NCI-H2107 treated with DMSO at 0.1 percent for 48 hours (cell line): Measurements from ENCODE around the gene GPC2.
A peak's percentile ranks its signal among the peaks of the same experiment; 100 is the strongest.

Source experiments
- DNase-seq: peaks from one replicate; lab custom pipeline; 2025; ENCODE audit not compliant: unreplicated experiment; lab: John Stamatoyannopoulos, UW

Gene GPC2

DNA sequence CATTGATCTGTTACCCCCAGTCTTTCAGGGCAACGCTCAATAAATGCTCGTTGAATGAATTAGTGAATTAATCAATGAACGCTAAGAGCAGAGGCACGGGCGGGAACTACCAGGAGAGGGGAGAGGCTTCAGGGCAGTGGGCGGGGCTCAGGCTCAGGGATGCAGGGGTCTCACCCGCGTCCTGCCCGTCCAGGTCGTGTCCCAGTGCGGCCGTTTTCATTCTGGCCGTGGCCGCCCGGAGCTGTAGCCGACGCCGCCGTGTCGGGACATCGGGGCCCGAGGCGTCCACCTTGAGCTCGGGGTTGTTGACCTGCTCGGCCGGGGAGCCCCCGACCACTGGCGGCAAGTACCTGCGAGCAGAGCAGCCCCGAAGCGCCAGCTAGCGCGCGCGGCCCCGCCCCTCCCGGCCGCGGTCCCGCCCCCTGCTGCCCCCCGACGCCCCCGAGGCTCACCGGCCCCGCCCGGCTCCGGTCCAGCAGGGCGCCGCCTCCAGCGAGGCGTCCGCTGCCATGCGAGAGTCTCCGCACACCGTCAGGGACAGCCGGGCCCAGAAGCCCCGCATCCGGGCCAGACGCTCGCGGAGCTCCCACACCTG, 6.0 kb downstream of the GPC2 start:
- DNase-seq, result no peak

DNA sequence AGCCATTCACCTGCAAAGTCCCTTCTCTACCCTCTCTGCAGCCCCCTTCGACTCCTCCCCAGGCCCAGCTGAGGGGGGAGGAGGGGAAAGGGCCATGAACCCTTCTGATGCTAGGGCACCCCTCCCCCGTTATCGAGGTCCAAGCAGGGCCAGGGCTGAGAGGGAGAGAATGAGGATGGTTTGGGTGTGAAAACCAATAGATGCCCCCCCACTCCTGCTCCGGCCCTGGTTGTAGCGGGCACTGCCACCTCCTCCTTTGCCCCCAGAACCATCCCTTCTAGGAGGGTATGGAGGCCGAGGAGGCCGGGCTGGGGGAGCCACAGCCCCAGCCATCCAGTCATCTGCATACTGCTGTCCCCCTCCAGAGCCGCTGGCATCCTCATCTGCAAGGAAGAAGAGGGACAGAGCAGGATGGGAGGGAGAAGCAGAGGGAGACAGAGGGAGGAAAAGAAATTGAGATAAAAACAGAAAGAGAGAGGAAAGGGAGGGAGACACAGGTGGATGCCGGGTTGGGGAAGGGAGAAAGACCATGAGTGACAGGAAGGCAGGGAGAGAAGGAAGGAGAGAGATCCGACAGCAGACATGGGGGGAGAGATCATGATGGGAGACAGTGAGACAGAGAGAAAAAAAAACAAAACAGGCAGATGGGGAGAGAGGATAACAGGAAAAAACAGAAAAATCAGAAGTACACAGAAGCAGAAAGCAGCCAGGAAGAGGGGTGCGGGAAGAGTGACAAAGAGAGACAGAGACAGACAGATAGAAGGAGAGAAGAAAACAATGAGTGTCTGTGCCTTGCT, 6.9 kb downstream of the GPC2 start:
- no peak for DNase-seq

GRCh38 chr7:100169147-100169850, 7.9 kb downstream of the GPC2 start:
- no peak for DNase-seq

DNA sequence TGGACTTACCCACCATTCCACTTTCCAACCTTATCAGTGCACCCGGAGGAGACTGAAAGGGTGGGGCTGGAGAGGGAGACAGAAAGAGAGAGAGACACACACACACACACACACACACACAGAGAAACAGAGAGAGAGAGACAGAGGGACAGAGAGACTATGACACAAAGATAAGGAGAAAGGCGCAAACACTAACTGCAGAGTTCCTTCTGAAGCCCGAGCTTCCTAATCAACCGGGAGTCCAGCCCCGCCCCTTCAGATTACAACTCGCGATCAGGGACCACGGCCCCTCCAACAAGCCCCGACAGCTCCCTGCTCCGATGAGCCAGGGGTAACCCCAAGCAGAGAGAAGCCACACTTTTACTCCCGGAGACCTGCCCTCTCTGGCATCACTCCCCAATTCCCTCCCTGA, 9.3 kb downstream of the GPC2 start:
- no peak for DNase-seq

GRCh38 chr7:100166970-100167911, 9.9 kb downstream of the GPC2 start:
- DNase-seq, result no peak

- no peak for DNase-seq
These were observed 10.8 kb downstream of the GPC2 start for GRCh38 chr7:100166317-100166940.

DNA sequence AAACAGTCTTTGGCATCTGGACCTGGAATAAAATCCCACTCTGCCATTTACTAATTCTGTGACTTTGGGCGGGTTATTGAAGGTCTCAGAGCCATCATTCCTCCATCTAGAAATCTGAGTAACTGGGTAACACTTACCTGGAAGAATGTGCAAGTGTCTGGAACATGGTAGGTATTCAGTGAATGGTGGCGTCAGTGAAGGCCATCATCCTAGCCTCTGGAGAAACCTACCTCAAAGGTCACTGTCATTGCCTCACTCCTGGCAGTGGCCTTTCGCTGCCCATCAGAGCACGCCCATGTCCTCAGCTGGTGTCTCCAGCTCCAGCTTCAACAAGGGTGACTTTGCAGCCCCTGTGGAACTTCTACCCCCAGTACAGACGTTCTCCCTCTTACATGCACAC, 13.3 kb downstream of the GPC2 start:
- DNase-seq, result no peak

DNA sequence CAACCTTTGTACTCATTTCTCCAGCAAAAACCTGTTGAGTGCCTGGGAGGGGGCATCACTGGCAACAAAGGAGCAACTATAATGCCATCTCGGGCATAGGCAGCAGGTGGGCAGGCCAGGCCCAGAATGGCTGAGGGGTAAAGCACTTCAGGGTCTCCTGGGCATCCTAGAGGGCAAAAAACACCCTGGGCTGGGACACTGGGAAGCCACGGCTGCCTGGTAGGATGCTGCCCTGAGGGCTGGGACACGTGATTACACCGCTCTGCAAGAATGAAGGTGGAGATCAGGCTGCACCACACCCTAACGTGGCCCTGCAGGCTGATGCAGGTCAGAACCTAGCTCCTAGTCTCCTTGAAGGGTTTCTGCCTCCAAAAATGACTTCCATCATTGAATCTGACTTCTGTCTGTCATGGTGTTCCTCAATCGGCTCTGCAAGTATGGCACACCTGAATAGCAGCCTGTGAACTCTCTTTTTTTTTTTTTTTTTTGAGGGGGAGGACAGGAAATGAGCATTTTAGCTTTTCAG, 14.1 kb downstream of the GPC2 start:
- DNase-seq, result no peak

DNA sequence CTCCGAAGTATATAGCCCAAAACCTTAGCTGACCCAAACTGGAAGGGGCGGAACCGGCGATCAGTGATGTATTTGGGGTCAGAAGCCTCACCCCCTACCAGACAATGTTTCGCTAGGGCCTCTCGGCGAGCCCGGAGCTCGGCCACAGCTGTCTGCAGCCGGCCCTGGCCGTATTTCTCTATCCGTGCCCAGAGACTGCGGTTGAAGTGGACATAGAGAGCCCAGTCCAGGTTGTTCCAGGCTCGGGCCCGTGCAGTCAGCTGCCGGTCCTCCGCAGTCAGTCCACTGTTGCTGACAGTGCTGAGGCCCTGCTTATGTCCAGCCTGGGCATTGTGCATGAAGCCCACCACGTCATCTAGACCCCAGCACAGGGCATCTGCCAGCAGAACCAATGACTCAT, 17.1 kb downstream of the GPC2 start:
- DNase-seq, result no peak

DNA sequence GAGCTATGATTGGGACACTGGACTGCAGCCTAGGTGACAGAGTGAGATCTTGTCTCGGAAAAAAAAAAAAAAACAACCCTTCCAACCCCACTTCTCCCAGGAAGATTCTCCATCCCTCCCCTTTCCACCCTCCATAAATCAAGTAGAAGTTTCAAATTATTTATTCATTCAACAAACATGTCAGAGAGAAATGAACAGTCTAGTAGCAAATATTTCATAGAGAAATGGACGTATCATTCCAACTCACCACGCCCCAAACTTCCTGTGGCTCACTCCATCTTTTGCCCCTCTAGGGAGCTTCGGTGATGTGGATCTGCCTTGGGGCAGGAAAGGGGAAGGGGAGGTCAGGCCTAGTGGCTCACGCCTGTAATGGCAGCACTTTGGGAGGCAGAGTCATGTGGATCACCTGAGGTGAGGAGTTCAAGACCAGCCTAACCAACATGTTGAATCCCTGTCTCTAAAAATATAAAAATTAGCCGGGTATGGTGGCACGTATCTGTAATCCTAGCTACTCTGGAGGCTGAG, 18.0 kb downstream of the GPC2 start:
- DNase-seq, result no peak

DNA sequence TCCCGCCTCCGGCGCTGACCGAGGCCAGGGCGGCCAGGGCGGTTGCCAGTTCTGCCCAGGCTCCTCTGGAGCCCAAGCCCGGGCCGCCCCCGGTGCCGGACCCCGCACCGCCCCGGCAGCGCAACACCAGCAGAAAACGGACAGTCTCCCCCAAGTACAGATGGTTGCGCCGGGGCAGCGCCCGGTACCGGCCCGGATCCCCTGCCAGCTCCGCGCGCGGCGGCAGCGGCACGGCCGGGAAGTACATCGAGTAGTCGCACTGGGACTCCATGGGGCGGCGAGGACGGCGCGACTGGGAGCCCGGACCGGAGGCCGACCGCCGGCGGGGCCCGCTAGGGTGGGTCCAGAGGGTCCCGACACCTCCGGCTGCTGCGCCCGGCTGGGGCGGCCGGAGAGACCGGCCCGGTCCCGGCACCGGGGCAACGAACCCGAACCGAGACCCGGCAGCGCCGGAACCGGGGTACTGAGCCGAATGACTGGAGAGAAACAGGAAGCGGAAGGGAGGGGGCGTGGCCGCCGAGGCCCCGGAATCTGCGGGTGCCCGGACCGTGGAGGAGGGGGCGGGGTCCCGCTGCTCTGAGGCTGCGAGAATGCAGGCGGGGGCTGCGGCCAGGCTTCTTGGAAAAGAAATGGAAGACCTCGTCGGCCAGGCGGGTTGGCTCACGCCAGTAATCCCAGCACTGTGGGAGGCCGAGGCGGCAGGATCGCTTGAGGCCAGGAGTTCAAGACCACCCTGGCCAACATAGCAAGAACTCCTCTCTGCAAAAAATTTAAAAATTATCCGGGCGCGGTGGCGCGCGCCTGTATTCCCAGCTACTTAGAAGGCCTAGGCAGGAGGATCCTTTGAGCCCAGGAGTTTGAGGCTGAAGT, 18.7 kb downstream of the GPC2 start, which contains the start of gene TRAPPC14:
Gene TRAPPC14, minus strand, starts transcription at position 495 of the 870 bp plus-strand sequence. Its CDS starts 224 bp downstream, at position 271.
- DNase-seq, result peak; percentile 87

DNA sequence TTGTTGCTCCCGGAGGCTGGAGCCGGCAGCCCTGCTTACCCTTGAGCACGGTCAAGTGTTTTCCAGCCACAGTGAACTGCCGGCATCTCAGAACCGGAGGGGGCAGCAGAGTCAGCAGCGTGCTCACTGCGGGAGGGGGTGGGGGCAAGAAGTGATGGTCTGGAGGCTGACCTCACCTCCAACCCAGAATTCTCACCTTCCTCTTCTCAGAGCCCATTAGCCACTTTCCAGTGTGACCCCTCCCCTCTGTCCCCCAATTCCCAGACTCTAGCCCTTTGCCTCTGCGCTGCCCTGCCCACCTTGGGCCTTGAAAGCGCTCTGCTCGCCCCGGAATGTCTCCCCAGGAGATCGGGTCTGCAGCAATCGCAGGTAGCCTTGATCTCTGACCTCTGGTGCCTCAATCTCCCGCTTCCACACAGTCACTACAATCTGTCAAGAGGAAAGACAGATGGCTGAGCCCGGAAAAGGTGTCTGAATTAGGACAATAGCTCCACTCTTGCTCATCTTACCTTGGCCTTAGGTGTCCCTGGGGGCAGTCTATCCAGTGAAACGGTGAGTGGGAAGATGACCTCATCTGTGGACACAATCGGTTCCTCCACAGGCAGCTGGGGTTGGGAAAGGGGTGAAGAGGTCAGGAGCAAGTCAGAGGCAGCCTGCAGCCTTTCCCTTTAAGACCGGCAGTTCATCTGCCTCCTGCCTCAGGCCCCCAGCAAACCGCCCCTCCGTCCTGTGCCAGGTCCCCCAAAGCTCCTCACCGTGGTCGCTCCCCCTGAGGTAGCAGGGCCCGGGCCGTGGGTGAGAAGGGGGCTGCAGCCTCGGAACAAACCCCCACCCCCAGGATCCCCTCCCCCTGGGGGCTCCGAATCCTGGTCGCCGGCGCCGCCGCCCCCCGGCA, 19.6 kb downstream of the GPC2 start:
- DNase-seq, result no peak

DNA sequence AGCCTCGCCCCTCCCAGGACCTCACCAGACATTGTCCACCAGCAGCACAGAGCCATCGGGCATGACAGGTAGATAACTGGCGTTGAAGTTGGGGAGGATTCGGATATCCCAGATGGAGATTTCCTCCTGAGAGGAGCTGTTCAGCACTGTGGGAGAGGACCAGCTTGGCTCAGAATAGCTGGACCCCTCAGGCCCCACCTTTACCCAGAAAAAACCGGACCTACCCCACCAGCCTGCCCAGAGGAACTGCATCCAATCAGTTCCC, 20.2 kb downstream of the GPC2 start:
- DNase-seq, result no peak

- no peak for DNase-seq
These were observed 20.7 kb downstream of the GPC2 start for GRCh38 chr7:100156331-100157068.

- DNase-seq, result no peak
These were observed 21.4 kb downstream of the GPC2 start for GRCh38 chr7:100155553-100156317.

DNA sequence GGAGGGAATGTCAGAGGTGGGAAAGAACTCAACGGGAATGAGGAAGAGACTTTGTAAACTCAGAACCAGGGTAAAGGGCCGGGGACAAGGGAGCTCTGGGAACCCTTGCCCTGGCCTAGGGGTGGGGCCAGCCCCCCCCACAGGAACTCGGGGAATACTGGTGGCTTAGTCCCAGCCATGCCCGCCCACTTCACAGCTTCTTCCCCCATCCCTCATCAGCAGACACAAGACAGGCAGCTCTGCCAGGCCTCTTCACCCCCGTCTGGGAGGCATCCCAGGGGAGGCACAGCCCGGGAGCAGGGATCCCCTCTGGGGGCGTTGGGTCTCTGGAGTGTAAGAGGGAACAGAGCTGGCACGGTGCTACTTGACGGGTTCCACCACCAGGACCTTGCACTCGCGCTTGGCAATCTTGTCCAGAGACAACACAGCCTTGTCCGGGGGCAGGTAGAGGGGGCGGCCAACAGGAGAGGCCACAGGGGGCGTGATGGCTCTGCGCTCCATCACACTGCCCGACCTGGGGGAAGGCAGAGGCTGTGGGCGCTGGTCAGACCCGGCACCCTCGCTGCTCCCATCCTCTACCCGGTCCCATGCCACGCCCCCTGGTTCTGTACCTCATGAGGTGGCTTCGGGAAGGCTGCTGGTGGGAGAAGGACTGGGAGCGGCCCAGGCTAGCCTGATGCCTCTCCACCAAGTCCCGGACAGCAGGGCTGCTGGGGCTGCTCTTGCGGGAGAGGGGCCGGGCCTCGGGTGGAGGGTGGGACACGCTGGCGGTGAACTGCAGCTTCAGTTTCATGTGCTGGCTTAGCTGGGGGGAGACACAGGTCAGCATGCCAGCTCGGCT, 22.3 kb downstream of the GPC2 start:
- DNase-seq, result no peak
